ENCODE measurements around the gene SUSD4. TPM values are rescaled to one million over a fixed set of nuclear protein-coding genes. Genes with fewer than 3 reads are reported as not detected.

Gene SUSD4
- total and polyA plus RNA-seq, 2 donors (not counting 3 experiments of a cell fraction or from before 2014, with no cell fraction given), result not detected

GRCh38 chr1:223180731-223181321 is 183.2 kb downstream of the SUSD4 start:
- H3K27ac ChIP-seq (ENCODE audit: insufficient read depth, low read depth, low read length), result no peak overlapping the region

More at GRCh38 chr1:223180731-223181321, 183.2 kb downstream of the SUSD4 start:
- dilution Hi-C loops (cut with MboI; ENCODE audit: extremely low pct_ligation_motif_present, low sequenced_read_pairs) (no loop called here), intact Hi-C loops (cut with micrococcal nuclease) (no loop called here)
- no peaks in the 10 kb centered on the region for H3K36me3 ChIP-seq (ENCODE audit: control insufficient read depth in 2 of 2, extremely low read depth in 1 of 2, insufficient read depth in 2 of 2, low read length in 2 of 2)
- no TSS peak for BruUV-seq (replicated peaks)
- FAIRE-seq, result no peak
- ChIA-PET CTCF (interaction anchor here (1.3 kb wide), 1 partner anchor 57 kb away, joined by 3 read pairs; no protein-coding TSS in a partner anchor), POLR2A (no interaction called here)
- no peaks in the 10 kb centered on the region for H3K4me1 ChIP-seq (ENCODE audit: control insufficient read depth, extremely low read depth, insufficient read depth, low read length)
- H3K9ac ChIP-seq (replicated peaks; ENCODE audit: extremely low read depth, insufficient read depth, low read length), result no peak overlapping the region
- H2AFZ ChIP-seq (ENCODE audit: low read depth, low read length), result no peak overlapping the region
- no peaks in the 10 kb centered on the region for H3K9me1 ChIP-seq (replicated peaks; ENCODE audit: control insufficient read depth, extremely low read depth, insufficient read depth, low read length)
- H3K79me2 ChIP-seq (ENCODE audit: control insufficient read depth, insufficient read depth, low read length), result no peaks in the 10 kb centered on the region
- no peak for TF ChIP-seq EZH2 (IDR thresholded peaks at IDR 0.05; ENCODE audit: borderline replicate concordance, low read depth, low read length, severe bottlenecking)
- TF ChIP-seq POLR2A (IDR thresholded peaks at IDR 0.05; ENCODE audit: low read depth, low read length), result no peak
- no peak for TF ChIP-seq MAX (IDR thresholded peaks at IDR 0.05; ENCODE audit: insufficient read depth, insufficient read length)
- no peak for TF ChIP-seq MYC (IDR thresholded peaks at IDR 0.05; ENCODE audit: low read depth, low read length)
- TF ChIP-seq FOS (IDR thresholded peaks at IDR 0.05; ENCODE audit: borderline replicate concordance, insufficient read depth, low read length), result no peak
- TF ChIP-seq POLR2AphosphoS5 (IDR thresholded peaks at IDR 0.05; ENCODE audit: insufficient read depth, low read depth, low read length), result no peak
- no peak for TF ChIP-seq JUN (IDR thresholded peaks at IDR 0.05; ENCODE audit: borderline replicate concordance, insufficient read depth, insufficient read length, low read depth)
- TF ChIP-seq CTCF (IDR thresholded peaks at IDR 0.05; ENCODE audit: extremely low read depth in 1 of 2, insufficient read depth in 1 of 2, low read depth in 1 of 2, low read length in 2 of 2), result no peak
- no peak for TF ChIP-seq GATA2 (IDR thresholded peaks at IDR 0.05; ENCODE audit: insufficient read depth, insufficient read length, low read depth, low read length)
- no peak overlapping the region for H3K4me2 ChIP-seq (ENCODE audit: insufficient read depth, low read length)
- no peak for DNase-seq (ENCODE audit: low read depth, low spot score)
- H3K9me3 ChIP-seq (replicated peaks; ENCODE audit: control insufficient read depth, insufficient read depth, low read length), result no peaks in the 10 kb centered on the region
- no peak overlapping the region for H3K4me3 ChIP-seq (replicated peaks in 1 of 3; ENCODE audit: insufficient read depth in 1 of 3, low read depth in 1 of 3, low read length in 3 of 3)
- H3K27me3 ChIP-seq (ENCODE audit: control insufficient read depth in 2 of 2, insufficient read depth in 2 of 2, low read length in 2 of 2), result no peaks in the 10 kb centered on the region
- no peaks in the 10 kb centered on the region for H4K20me1 ChIP-seq (replicated peaks; ENCODE audit: control insufficient read depth, extremely low read depth, insufficient read depth, low read length)
